ENCODE results near the gene GPALPP1. TPM values are rescaled to one million over a fixed set of nuclear protein-coding genes. Genes with fewer than 3 reads are reported as not detected.

The GPALPP1 gene
- total RNA-seq, 8 experiments from 2014 or later, result 20.3 to 52.8 (median 31.4) TPM

GRCh38 chr13:44972956-44973581 is 16.3 kb upstream of the GPALPP1 start:
- no peak for ATAC-seq (replicated peaks in 6 of 8)
- H3K27ac ChIP-seq, result no peak overlapping the region
- in situ Hi-C loops (cut with MboI; ENCODE audit: low pct_unique_long_range_greater_than_20kb in 2 of 9, low sequenced_read_pairs in 9 of 9, unreplicated experiment in 9 of 9), result loop anchor here in 8 of 9 experiments (10.0 to 25.0 kb wide), 3 partner anchors 486 to 1061 kb away; no protein-coding TSS in a partner anchor

GRCh38 chr13:44974056-44974793 is 15.1 kb upstream of the GPALPP1 start:
- in situ Hi-C loops (cut with MboI; ENCODE audit: low pct_unique_long_range_greater_than_20kb in 2 of 9, low sequenced_read_pairs in 9 of 9, unreplicated experiment in 9 of 9), result loop anchor here in 8 of 9 experiments (10.0 to 25.0 kb wide), 3 partner anchors 487 to 1062 kb away; no protein-coding TSS in a partner anchor
- Histone ChIP-seq H3K4me1 (replicated peaks in 1 of 2) (peaks cover 0 to 16% of the 10 kb centered on the region in 2 donors), H3K27ac (no peak overlapping the region), H3K4me3 (no peak overlapping the region)
- WGBS, 10 experiments, result 0 to 100% (median 91%) methylated on average over 2 to 7 of the region's 9 CpGs; no CpG with 5 or more reads in 1 of the 10 experiments
- no peak for ATAC-seq (replicated peaks in 6 of 8)

More at GRCh38 chr13:44972956-44973581, 16.3 kb upstream of the GPALPP1 start:
- 0 to 50% (median 25%) methylated on average over 2 to 3 of the region's 3 CpGs for WGBS, 10 experiments
- H3K4me3 ChIP-seq, result no peak overlapping the region
- H3K4me1 ChIP-seq (replicated peaks in 1 of 2), result peaks cover 0 to 19% of the 10 kb centered on the region in 2 donors

- Histone ChIP-seq H3K27ac (no peak overlapping the region), H3K4me1 (replicated peaks in 1 of 2) (peaks cover 0 to 11% of the 10 kb centered on the region in 2 donors), H3K4me3 (no peak overlapping the region)
- 75 to 100% (median 89%) methylated on average over 1 to 3 of the region's 3 CpGs; no CpG with 5 or more reads in 1 of the 10 experiments for WGBS, 10 experiments
- no peak for ATAC-seq (replicated peaks in 6 of 8)
- in situ Hi-C loops (cut with MboI; ENCODE audit: low pct_unique_long_range_greater_than_20kb in 2 of 9, low sequenced_read_pairs in 9 of 9, unreplicated experiment in 9 of 9), result loop anchor here in 1 of 9 experiments (10.0 to 25.0 kb wide), 2 partner anchors 491 to 1064 kb away; no protein-coding TSS in a partner anchor
Measured at GRCh38 chr13:44976196-44976595, 13.1 kb upstream of the GPALPP1 start.

- H3K4me1 ChIP-seq (replicated peaks in 1 of 2), result peaks cover 0 to 8% of the 10 kb centered on the region in 2 donors
- ATAC-seq (replicated peaks in 6 of 8), result no peak
- no peak overlapping the region for H3K27ac ChIP-seq
- WGBS, 10 experiments, result 80 to 100% (median 100%) methylated on average over 1 of the region's 1 CpG; no CpG with 5 or more reads in 7 of the 10 experiments
- in situ Hi-C loops (cut with MboI; ENCODE audit: low pct_unique_long_range_greater_than_20kb in 2 of 9, low sequenced_read_pairs in 9 of 9, unreplicated experiment in 9 of 9), result loop anchor here in 1 of 9 experiments (10.0 to 25.0 kb wide), 2 partner anchors 492 to 1065 kb away; no protein-coding TSS in a partner anchor
- H3K4me3 ChIP-seq, result no peak overlapping the region
Measured at GRCh38 chr13:44976949-44977583, 12.3 kb upstream of the GPALPP1 start.

GRCh38 chr13:44978328-44978727 is 11.0 kb upstream of the GPALPP1 start:
- WGBS, 10 experiments, result 80 to 100% (median 100%) methylated on average over 1 of the region's 1 CpG; no CpG with 5 or more reads in 6 of the 10 experiments
- in situ Hi-C loops (cut with MboI; ENCODE audit: low pct_unique_long_range_greater_than_20kb in 2 of 9, low sequenced_read_pairs in 9 of 9, unreplicated experiment in 9 of 9), result loop anchor here in 1 of 9 experiments (10.0 to 25.0 kb wide), 2 partner anchors 494 to 1066 kb away; no protein-coding TSS in a partner anchor
- no peak overlapping the region for H3K27ac ChIP-seq
- ATAC-seq (replicated peaks in 6 of 8), result no peak
- H3K4me1 ChIP-seq (replicated peaks in 1 of 2), result no peaks in the 10 kb centered on the region
- H3K4me3 ChIP-seq, result no peak overlapping the region

- Histone ChIP-seq H3K4me3 (peak overlapping the region; percentile 80 to 99 (median 85)), H3K4me1 (replicated peaks in 1 of 2) (peaks cover 14 to 16% of the 10 kb centered on the region in 2 donors), H3K27ac (peak overlapping the region; percentile 77 to 92)
- ATAC-seq (replicated peaks in 6 of 8), result peak in 2 of 8 experiments; percentile 8 to 14
- in situ Hi-C loops (cut with MboI; ENCODE audit: low pct_unique_long_range_greater_than_20kb in 2 of 9, low sequenced_read_pairs in 9 of 9, unreplicated experiment in 9 of 9), result loop anchor here in 1 of 9 experiments (25.0 kb wide), 1 partner anchor 1078 kb away; no protein-coding TSS in a partner anchor
- 0 to 37% (median 19%) methylated on average over 2 to 9 of the region's 10 CpGs; no CpG with 5 or more reads in 1 of the 10 experiments for WGBS, 10 experiments
Measured at GRCh38 chr13:44989941-44990340, 603 bp downstream of the GPALPP1 start.

- no peak overlapping the region for H3K27ac ChIP-seq
- no peak overlapping the region for H3K4me3 ChIP-seq
- H3K4me1 ChIP-seq (replicated peaks in 1 of 2), result no peaks in the 10 kb centered on the region
- in situ Hi-C loops (cut with MboI; ENCODE audit: low pct_unique_long_range_greater_than_20kb in 2 of 9, low sequenced_read_pairs in 9 of 9, unreplicated experiment in 9 of 9), result no loop called here
- ATAC-seq (replicated peaks in 6 of 8), result no peak
Measured at GRCh38 chr13:45003417-45003816, 14.1 kb downstream of the GPALPP1 start.

- in situ Hi-C loops (cut with MboI; ENCODE audit: low pct_unique_long_range_greater_than_20kb in 2 of 9, low sequenced_read_pairs in 9 of 9, unreplicated experiment in 9 of 9), result no loop called here
- Histone ChIP-seq H3K4me1 (replicated peaks in 1 of 2) (no peaks in the 10 kb centered on the region), H3K4me3 (no peak overlapping the region), H3K27ac (no peak overlapping the region)
- 83 to 100% (median 96%) methylated on average over 1 to 2 of the region's 2 CpGs for WGBS, 10 experiments
- no peak for ATAC-seq (replicated peaks in 6 of 8)
Measured at GRCh38 chr13:45004096-45004495, 14.8 kb downstream of the GPALPP1 start.

- Histone ChIP-seq H3K27ac (no peak overlapping the region), H3K4me1 (replicated peaks in 1 of 2) (no peaks in the 10 kb centered on the region), H3K4me3 (no peak overlapping the region)
- ATAC-seq (replicated peaks in 6 of 8), result no peak
- in situ Hi-C loops (cut with MboI; ENCODE audit: low pct_unique_long_range_greater_than_20kb in 2 of 9, low sequenced_read_pairs in 9 of 9, unreplicated experiment in 9 of 9), result no loop called here
Measured at GRCh38 chr13:45007225-45007624, 17.9 kb downstream of the GPALPP1 start.

- 80 to 100% (median 100%) methylated on average over 1 of the region's 1 CpG; no CpG with 5 or more reads in 5 of the 10 experiments for WGBS, 10 experiments
- ATAC-seq (replicated peaks in 6 of 8), result no peak
- Histone ChIP-seq H3K4me3 (no peak overlapping the region), H3K27ac (no peak overlapping the region), H3K4me1 (replicated peaks in 1 of 2) (no peaks in the 10 kb centered on the region)
- in situ Hi-C loops (cut with MboI; ENCODE audit: low pct_unique_long_range_greater_than_20kb in 2 of 9, low sequenced_read_pairs in 9 of 9, unreplicated experiment in 9 of 9), result no loop called here
Measured at GRCh38 chr13:45007823-45008222, 18.5 kb downstream of the GPALPP1 start.

GRCh38 chr13:45011198-45011597 is 21.9 kb downstream of the GPALPP1 start:
- ATAC-seq (replicated peaks in 6 of 8), result no peak
- 88 to 100% (median 95%) methylated on average over 2 to 6 of the region's 6 CpGs for WGBS, 10 experiments
- in situ Hi-C loops (cut with MboI; ENCODE audit: low pct_unique_long_range_greater_than_20kb in 2 of 9, low sequenced_read_pairs in 9 of 9, unreplicated experiment in 9 of 9), result no loop called here
- H3K27ac ChIP-seq, result no peak overlapping the region
- no peak overlapping the region for H3K4me3 ChIP-seq
- no peaks in the 10 kb centered on the region for H3K4me1 ChIP-seq (replicated peaks in 1 of 2)

- H3K4me1 ChIP-seq (replicated peaks in 1 of 2), result no peaks in the 10 kb centered on the region
- H3K27ac ChIP-seq, result no peak overlapping the region
- WGBS, 10 experiments, result 81 to 100% (median 94%) methylated on average over 1 to 2 of the region's 2 CpGs; no CpG with 5 or more reads in 3 of the 10 experiments
- in situ Hi-C loops (cut with MboI; ENCODE audit: low pct_unique_long_range_greater_than_20kb in 2 of 9, low sequenced_read_pairs in 9 of 9, unreplicated experiment in 9 of 9), result no loop called here
- no peak for ATAC-seq (replicated peaks in 6 of 8)
- no peak overlapping the region for H3K4me3 ChIP-seq
Measured at GRCh38 chr13:45015300-45015699, 26.0 kb downstream of the GPALPP1 start.
